ENCODE data around the gene KCNQ1. TPM values are rescaled to one million over a fixed set of nuclear protein-coding genes. Genes with fewer than 3 reads are reported as not detected.
A peak's percentile ranks its signal among the peaks of the same experiment; 100 is the strongest.

The KCNQ1 gene
- total RNA-seq, 1 experiment from 2014 or later = not detected

- DNase-seq (ENCODE audit: extremely low read depth, low read depth) = no peak
Measured at GRCh38 chr11:2423157-2424025, 21.4 kb upstream of the KCNQ1 start.

DNA sequence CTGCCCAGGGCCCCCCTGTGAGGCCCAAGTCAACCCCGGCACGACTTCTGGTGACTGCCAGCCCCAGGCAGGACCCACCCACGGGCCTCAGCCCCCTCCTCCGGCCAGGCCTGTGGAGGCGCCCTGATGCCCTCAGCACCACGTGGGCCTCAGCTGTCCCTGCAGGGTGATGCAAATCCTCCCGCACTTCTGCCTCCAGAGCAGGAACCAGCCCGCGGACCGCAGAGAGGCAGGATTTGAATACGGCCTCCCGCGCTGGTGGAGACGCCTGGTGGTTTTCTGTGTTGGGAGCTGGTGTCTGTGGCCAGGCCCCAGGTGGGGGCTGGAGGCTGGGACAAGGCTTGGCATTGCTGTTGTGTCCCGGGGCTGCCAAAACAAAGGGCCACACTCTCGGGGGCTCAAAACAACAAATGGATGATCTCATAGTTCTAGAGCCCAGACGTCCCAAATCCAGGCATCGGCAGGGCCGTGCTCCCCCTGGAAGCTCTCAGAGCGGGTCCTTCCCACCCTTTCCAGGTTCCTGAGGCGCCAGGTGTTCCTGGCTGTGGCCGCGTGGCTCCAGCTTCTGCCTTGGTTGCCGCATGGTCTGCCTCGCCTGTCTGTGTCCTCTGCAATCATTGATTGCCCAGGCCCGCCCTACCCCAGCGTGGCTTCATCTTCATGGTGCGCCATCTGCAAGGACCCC, 19.9 kb upstream of the KCNQ1 start:
- DNase-seq (ENCODE audit: extremely low read depth, low read depth) = no peak

DNA sequence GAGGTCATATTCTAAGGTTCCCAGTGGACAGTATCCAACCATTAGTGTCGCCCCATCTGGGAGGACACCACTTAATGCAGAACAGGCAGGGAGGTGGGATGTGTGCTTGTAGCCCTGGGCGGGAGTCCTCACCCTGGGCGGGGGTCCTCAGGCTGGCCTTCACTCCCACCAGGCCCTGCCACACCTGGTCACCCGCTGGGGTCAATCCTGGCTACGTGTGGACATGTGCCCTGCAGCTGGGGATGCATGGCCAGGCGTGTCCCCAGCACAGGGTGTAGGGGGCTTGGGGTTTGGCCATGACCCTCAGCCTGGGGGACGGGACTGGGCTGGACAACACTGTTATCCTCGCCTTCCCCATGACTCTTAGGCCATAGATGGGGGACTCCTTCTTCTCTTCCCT, 19.3 kb upstream of the KCNQ1 start:
- DNase-seq (ENCODE audit: extremely low read depth, low read depth) = no peak

- no peak for DNase-seq (ENCODE audit: extremely low read depth, low read depth)
Measured at GRCh38 chr11:2426221-2426620, 18.6 kb upstream of the KCNQ1 start.

DNA sequence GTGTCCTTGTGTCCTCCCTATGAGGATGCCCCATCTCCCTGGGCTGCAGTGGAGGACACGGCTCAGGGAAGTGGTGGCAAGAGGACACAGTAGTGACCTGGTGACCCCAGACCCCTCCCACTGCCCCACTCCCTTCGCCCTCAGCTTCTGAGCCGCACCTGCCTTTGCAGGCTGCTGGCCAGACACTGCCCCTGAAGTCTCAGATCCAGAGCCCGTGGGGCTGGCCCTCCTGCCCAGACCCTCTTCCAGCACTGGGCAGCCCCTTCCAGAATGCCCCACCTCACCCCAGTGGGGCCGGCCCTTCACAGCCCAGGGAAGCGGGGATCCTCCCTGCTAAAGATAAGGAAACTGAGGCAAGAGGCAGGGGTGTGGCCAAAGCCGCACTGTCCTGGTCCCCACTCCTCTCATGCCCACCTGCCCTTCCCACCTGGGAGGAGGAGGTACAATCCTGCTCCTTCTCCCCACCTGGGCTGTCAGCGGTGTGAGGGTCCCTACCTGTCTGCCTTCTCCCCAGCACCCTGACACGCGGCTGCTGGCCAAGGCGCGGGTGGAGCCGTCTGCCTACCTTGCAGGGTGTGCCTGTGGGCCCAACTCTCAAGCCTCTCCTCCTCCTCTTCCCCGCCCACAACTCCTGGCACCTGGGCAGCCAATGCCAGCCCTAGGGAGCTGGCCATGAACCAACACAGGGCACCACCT, 17.8 kb upstream of the KCNQ1 start:
- DNase-seq (ENCODE audit: extremely low read depth, low read depth) = no peak

DNA sequence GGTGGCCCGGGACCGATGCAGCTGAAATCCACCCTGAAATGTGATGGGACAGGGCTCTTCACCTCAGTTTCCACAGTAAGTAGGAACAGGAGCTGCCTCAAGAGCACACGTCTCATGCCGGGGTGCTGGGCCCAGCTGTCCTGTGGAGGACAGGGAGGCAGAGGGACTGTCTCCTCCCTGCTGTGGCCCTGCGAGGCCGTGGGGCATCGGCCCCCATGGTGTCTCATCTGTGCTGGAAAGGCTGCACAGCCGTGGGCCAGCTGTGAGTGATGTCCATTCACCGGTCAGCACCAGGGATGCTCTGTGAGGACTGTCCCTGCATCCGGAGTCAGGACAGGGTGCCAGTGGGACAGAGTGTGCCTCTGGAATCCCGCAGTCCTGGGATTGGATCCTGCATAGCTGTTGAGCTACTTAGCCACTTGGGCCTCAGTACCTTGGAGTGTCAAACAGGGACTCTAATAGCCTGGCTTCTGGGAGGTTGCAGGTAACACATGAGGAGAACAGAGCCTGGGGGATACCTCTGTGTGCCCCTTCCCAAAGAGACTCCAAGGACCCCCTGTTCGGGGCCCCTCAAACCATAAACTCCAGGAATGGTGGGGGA, 17.0 kb upstream of the KCNQ1 start:
- no peak for DNase-seq (ENCODE audit: extremely low read depth, low read depth)

- DNase-seq (ENCODE audit: extremely low read depth, low read depth) = peak; percentile 38
Measured at GRCh38 chr11:2428322-2428795, 16.4 kb upstream of the KCNQ1 start.

- no peak for DNase-seq (ENCODE audit: extremely low read depth, low read depth)
Measured at GRCh38 chr11:2431395-2431794, 13.4 kb upstream of the KCNQ1 start.

- no peak for DNase-seq (ENCODE audit: extremely low read depth, low read depth)
Measured at GRCh38 chr11:2432171-2432621, 12.6 kb upstream of the KCNQ1 start.

- no peak for DNase-seq (ENCODE audit: extremely low read depth, low read depth)
Measured at GRCh38 chr11:2432628-2433071, 12.2 kb upstream of the KCNQ1 start.

GRCh38 chr11:2433106-2433925, 11.5 kb upstream of the KCNQ1 start:
- no peak for DNase-seq (ENCODE audit: extremely low read depth, low read depth)

- DNase-seq (ENCODE audit: extremely low read depth, low read depth) = no peak
Measured at GRCh38 chr11:2434008-2434407, 10.8 kb upstream of the KCNQ1 start.

GRCh38 chr11:2434506-2435255, 10.1 kb upstream of the KCNQ1 start:
- DNase-seq (ENCODE audit: extremely low read depth, low read depth) = no peak

DNA sequence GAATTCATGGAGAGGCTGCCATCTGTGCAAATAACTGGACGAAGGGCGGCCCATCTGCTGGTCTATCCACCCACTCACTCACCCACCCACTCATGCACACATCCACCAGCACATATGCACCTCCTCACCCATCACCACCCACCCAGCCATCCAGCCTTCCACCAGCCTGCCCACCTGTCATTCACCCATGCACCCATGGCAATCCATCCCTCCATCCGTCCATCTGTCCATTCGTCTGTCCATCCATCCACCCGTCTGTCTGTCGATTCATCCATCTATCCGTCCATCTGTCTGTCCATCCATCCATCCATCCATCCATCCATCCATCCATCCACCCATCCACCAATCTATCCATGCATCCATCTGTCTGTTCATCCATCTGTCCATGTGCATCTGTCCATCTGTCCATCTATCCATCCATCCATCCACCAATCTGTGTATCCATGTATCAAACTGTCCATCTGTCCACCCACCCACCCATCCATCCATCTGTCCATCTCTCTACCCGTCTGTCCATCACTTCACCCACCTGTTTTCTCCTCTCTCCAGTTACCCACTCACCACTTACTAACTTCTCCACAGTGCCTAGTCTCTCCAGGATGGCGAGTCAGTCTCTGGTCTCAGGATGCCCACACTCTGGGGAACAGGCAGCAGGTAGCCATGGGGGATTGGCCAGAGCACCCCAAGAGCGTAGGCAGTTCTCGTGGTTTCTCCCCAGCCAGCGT, 9.4 kb upstream of the KCNQ1 start:
- no peak for DNase-seq (ENCODE audit: extremely low read depth, low read depth)

DNA sequence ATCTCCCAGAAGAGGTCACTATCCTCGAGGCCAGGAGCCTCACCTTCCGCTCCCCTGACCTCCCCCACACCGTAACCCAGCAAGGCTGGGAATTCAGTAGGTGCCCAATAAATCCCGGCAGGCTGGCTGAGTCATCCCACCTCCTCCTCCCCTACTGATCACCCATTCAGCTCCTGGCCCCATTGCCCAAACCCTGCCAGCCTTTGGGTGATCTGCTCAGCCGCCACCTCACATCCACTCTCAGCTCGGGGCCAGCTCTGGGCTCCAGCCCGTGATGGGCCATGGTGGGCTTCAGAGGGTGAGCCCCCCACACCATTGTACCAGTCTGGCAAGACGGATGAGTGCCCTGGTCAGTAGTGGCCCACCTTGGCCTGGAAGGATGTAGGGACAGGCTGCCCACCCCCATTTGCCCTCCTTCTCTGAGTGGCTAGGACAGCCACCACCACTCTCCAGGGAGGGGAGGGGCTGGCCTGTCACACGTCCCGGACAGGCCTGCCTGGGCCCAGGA, 8.7 kb upstream of the KCNQ1 start:
- DNase-seq (ENCODE audit: extremely low read depth, low read depth) = no peak

- no peak for DNase-seq (ENCODE audit: extremely low read depth, low read depth)
Measured at GRCh38 chr11:2436521-2437031, 8.2 kb upstream of the KCNQ1 start.

GRCh38 chr11:2437516-2437915, 7.3 kb upstream of the KCNQ1 start:
- no peak for DNase-seq (ENCODE audit: extremely low read depth, low read depth)

GRCh38 chr11:2439820-2440219, 5.0 kb upstream of the KCNQ1 start:
- DNase-seq (ENCODE audit: extremely low read depth, low read depth) = no peak
